Measurements from ENCODE around the gene EXOC2. TPM values are rescaled to one million over a fixed set of nuclear protein-coding genes. Genes with fewer than 3 reads are reported as not detected.

The EXOC2 gene
- total and polyA plus RNA-seq, 10 of the 15 experiments (the other 5 are each of a cell fraction or from before 2014, with no cell fraction given), result 8.7 to 32.8 (median 20.7) TPM

- TF ChIP-seq, protein P1, sequence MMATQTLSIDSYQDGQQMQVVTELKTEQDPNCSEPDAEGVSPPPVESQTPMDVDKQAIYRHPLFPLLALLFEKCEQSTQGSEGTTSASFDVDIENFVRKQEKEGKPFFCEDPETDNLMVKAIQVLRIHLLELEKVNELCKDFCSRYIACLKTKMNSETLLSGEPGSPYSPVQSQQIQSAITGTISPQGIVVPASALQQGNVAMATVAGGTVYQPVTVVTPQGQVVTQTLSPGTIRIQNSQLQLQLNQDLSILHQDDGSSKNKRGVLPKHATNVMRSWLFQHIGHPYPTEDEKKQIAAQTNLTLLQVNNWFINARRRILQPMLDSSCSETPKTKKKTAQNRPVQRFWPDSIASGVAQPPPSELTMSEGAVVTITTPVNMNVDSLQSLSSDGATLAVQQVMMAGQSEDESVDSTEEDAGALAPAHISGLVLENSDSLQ (IDR thresholded peaks at IDR 0.05), result no peak
- TF ChIP-seq, protein P2, sequence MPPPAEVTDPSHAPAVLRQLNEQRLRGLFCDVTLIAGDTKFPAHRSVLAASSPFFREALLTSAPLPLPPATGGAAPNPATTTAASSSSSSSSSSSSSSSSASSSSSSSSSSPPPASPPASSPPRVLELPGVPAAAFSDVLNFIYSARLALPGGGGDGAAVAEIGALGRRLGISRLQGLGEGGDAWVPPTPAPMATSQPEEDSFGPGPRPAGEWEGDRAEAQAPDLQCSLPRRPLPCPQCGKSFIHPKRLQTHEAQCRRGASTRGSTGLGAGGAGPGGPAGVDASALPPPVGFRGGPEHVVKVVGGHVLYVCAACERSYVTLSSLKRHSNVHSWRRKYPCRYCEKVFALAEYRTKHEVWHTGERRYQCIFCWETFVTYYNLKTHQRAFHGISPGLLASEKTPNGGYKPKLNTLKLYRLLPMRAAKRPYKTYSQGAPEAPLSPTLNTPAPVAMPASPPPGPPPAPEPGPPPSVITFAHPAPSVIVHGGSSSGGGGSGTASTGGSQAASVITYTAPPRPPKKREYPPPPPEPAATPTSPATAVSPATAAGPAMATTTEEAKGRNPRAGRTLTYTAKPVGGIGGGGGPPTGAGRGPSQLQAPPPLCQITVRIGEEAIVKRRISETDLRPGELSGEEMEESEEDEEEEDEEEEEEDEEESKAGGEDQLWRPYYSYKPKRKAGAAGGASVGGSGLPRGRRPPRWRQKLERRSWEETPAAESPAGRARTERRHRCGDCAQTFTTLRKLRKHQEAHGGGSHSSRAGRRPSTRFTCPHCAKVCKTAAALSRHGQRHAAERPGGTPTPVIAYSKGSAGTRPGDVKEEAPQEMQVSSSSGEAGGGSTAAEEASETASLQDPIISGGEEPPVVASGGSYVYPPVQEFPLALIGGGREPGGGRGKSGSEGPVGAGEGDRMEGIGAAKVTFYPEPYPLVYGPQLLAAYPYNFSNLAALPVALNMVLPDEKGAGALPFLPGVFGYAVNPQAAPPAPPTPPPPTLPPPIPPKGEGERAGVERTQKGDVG (CRISPR knock-in tag; IDR thresholded peaks at IDR 0.05), result no peak
- TF ChIP-seq SIX5 (IDR thresholded peaks at IDR 0.05; ENCODE audit: low read depth, low read length, severe bottlenecking) (no peak), HDGF (IDR thresholded peaks at IDR 0.05) (no peak)
These were observed 56.5 kb downstream of the EXOC2 start (continued) for GRCh38 chr6:636488-636887.

DNA sequence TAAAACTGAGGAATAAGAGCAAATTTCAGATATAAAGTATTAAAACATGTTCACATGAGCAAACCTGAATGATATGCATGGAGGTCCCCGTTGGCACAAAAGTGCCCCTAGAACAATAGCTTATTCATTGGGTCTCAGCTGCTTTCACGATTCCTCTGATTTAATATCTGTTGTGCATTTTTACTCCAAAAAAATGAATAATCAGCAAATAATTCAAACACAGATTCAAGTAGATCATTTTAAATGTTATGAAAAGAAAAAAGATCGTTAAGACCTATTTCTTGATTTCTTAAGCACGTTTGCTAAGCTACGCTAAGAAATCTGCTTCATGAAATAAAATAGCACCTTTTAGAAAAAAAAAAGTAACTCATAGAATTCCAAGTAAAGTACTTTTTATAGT is 57.7 kb downstream of the EXOC2 start:
- FAIRE-seq (no peak), DNase-seq (ENCODE audit: low read depth, low spot score) (no peak), ATAC-seq (no peak)
- no peaks in the 10 kb centered on the region for H3K9me3 ChIP-seq (replicated peaks; ENCODE audit: control insufficient read depth, insufficient read depth, low read length)
- ChIA-PET RAD21 (ENCODE audit: unreplicated experiment) (no interaction called here), SMC1A (ENCODE audit: uncharacterized antibody, unreplicated experiment) (no interaction called here), CTCF (interaction anchor here (1.2 to 1.9 kb wide), 2 partner anchors 44 to 87 kb away, joined by 4 to 5 read pairs; no protein-coding TSS in a partner anchor), POLR2A (no interaction called here)
- H4K20me1 ChIP-seq (ENCODE audit: control insufficient read depth, insufficient read depth), result no peaks in the 10 kb centered on the region
- H2AFZ ChIP-seq (ENCODE audit: control insufficient read depth, low read depth, low read length), result no peak overlapping the region
- no peak overlapping the region for H3K4me3 ChIP-seq
- H3K9ac ChIP-seq (ENCODE audit: control insufficient read depth, insufficient read depth, low read length), result no peak overlapping the region
- no TSS peak for BruUV-seq (replicated peaks)
- no peak for TF ChIP-seq ASH2L (IDR thresholded peaks at IDR 0.05; ENCODE audit: borderline replicate concordance, low read depth)
- TF ChIP-seq SP1 (IDR thresholded peaks at IDR 0.05; ENCODE audit: low read depth, low read length), result no peak
- TF ChIP-seq CHD2 (IDR thresholded peaks at IDR 0.05; ENCODE audit: borderline replicate concordance, low read depth, low read length), result no peak
- no peak for TF ChIP-seq NR2C2 (IDR thresholded peaks at IDR 0.05; ENCODE audit: borderline replicate concordance, control insufficient read depth, insufficient read length, low read depth)
- TF ChIP-seq SMARCA5 (IDR thresholded peaks at IDR 0.05), result no peak
- TF ChIP-seq, protein P3, sequence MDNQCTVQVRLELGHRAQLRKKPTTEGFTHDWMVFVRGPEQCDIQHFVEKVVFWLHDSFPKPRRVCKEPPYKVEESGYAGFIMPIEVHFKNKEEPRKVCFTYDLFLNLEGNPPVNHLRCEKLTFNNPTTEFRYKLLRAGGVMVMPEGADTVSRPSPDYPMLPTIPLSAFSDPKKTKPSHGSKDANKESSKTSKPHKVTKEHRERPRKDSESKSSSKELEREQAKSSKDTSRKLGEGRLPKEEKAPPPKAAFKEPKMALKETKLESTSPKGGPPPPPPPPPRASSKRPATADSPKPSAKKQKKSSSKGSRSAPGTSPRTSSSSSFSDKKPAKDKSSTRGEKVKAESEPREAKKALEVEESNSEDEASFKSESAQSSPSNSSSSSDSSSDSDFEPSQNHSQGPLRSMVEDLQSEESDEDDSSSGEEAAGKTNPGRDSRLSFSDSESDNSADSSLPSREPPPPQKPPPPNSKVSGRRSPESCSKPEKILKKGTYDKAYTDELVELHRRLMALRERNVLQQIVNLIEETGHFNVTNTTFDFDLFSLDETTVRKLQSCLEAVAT (IDR thresholded peaks at IDR 0.05), result no peak
- no peak for TF ChIP-seq YBX1 (IDR thresholded peaks at IDR 0.05)
- TF ChIP-seq, protein P4, sequence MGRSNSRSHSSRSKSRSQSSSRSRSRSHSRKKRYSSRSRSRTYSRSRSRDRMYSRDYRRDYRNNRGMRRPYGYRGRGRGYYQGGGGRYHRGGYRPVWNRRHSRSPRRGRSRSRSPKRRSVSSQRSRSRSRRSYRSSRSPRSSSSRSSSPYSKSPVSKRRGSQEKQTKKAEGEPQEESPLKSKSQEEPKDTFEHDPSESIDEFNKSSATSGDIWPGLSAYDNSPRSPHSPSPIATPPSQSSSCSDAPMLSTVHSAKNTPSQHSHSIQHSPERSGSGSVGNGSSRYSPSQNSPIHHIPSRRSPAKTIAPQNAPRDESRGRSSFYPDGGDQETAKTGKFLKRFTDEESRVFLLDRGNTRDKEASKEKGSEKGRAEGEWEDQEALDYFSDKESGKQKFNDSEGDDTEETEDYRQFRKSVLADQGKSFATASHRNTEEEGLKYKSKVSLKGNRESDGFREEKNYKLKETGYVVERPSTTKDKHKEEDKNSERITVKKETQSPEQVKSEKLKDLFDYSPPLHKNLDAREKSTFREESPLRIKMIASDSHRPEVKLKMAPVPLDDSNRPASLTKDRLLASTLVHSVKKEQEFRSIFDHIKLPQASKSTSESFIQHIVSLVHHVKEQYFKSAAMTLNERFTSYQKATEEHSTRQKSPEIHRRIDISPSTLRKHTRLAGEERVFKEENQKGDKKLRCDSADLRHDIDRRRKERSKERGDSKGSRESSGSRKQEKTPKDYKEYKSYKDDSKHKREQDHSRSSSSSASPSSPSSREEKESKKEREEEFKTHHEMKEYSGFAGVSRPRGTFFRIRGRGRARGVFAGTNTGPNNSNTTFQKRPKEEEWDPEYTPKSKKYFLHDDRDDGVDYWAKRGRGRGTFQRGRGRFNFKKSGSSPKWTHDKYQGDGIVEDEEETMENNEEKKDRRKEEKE (IDR thresholded peaks at IDR 0.05), result no peak
- TF ChIP-seq LARP7 (IDR thresholded peaks at IDR 0.05), result no peak
- no peaks in the 10 kb centered on the region for H3K27me3 ChIP-seq (replicated peaks in 1 of 2; ENCODE audit: control insufficient read depth in 2 of 2, insufficient read depth in 2 of 2, low read length in 1 of 2)
- no peaks in the 10 kb centered on the region for H3K79me2 ChIP-seq (ENCODE audit: control insufficient read depth, insufficient read depth, low read length)
- intact Hi-C loops (cut with micrococcal nuclease; ENCODE audit: unreplicated experiment) (no loop called here), in situ Hi-C loops (cut with MboI) (no loop called here)
- H3K4me1 ChIP-seq (ENCODE audit: control insufficient read depth, insufficient read depth, low read length), result peaks cover 8% of the 10 kb centered on the region
- no peak overlapping the region for H3K4me2 ChIP-seq (ENCODE audit: control insufficient read depth, insufficient read depth)
- no peak overlapping the region for H3K27ac ChIP-seq (ENCODE audit: control insufficient read depth, insufficient read depth)
- H3K36me3 ChIP-seq (ENCODE audit: control insufficient read depth in 2 of 2, insufficient read depth in 2 of 2, low read length in 1 of 2), result peaks cover 0 to 3% of the 10 kb centered on the region in 2 experiments; a peak in 2 of 4 replicates
- WGBS (ENCODE audit: insufficient coverage, insufficient replicate concordance, low lambda C conversion rate, missing lambda C conversion rate), result 100% methylated on average over 5 of the region's 5 CpGs
